Measurements from ENCODE around the gene RAB3GAP1.
"Not testable (repeated sequence)": the region's sequence is repeated elsewhere in the genome, so short reads cannot be mapped to it uniquely, and the experiment has no call there.

RAB3GAP1 gene

DNA sequence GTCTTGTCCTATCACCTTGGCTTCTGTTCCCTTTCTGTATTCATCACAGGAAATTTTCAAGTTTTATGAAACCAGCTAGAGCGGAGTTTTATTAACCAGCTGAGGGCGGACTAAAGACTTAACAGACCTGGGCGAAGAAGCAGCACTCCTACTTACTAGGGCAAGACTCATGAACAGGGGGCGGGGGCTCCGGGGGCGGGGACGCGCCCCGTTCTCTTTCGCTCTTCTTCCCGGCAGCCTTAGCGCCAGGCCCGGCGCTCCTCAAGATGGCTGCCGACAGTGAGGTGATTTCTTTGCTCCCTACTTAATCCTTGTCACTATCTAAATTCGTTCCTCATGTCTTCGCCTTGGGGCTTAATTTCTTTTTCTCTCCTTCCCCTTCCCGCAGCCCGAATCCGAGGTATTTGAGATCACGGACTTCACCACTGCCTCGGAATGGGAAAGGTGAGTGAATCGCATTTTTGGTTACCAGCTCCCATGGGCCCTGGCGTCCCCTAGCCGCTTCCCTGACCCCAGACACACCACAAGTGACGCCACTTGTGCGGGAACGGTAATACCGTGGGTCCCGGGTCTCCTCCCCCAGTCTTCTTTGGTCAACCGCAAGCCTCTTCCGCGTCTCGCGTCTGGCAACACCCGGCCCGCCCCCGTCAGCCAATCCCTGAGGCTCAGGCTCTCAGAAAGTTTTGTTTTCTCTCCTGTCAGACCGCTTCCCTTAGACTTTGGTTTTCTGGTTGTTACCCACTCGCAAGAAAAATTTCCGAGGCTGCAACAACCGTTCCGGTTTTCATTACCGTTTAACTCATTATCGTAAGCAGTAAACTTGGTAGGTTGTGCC lies at the start of gene RAB3GAP1:
RAB3GAP1 (plus strand) TSS at position 251 of the 835 bp plus-strand sequence; CDS start at position 267, 16 bp downstream.
- DNase-seq = peak; percentile 86

- DNase-seq = no peak
These were observed 49.3 kb upstream of the RAB3GAP1 start for GRCh38 chr2:135002836-135003235.

- DNase-seq = peak; percentile 60
These were observed 47.9 kb upstream of the RAB3GAP1 start for GRCh38 chr2:135004005-135004746.

- no peak for DNase-seq
These were observed 46.3 kb upstream of the RAB3GAP1 start for GRCh38 chr2:135005753-135006152.

GRCh38 chr2:135009339-135009738 lies 42.8 kb upstream of the RAB3GAP1 start:
- DNase-seq = no peak

- no peak for DNase-seq
These were observed 41.7 kb upstream of the RAB3GAP1 start for GRCh38 chr2:135010200-135010942.

DNA sequence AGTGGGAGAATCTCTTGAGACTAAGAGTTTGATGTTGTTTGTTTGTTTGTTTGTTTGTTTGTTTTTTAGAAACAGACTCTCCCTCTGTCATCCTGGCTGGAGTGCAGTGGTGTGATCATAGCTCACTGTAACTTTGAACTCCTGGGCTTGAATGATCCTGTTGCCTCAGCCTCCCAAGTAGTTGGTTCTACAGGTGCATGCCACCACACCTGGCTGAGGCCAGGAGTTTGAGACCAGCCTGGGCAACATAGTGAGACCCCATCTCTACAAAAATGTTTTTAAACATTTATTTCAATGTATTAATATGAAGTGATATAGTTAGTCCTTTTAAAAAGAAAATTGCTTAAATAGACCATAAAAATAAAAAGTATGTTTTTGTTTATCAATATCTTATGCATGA lies 40.5 kb upstream of the RAB3GAP1 start:
- no peak for DNase-seq

- no peak for DNase-seq
These were observed 30.5 kb upstream of the RAB3GAP1 start for GRCh38 chr2:135021618-135022017.

GRCh38 chr2:135022952-135023880 lies 28.9 kb upstream of the RAB3GAP1 start:
- DNase-seq = no peak

DNA sequence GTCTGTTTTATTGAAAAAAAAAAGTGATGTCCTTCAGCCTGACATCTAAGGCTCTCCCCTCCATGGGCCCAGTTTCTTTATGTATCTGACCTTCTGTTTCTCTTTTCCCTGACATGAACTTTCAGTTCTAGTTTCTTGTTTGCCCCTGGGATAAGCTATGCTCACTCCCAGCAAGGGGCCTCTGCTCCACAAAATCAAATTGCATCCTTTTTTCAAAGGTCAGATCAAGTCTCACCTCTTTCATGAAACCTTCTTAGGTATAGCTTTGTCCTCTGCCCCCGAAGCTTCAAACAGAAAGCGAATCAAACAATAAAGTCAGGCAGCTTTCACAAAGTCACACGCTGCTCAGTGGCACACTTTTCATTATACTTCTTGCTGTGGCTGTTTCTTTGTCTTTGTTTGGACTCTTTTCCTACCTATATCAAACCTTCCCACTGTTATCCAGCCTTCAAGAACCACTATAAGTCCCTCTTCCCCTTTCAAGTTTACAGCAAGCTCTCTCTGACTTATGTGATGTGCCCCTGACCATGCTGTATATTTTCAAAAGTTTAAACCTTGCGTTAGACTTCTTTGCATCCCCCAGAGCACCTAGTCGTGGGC lies 28.1 kb upstream of the RAB3GAP1 start:
- no peak for DNase-seq

DNA sequence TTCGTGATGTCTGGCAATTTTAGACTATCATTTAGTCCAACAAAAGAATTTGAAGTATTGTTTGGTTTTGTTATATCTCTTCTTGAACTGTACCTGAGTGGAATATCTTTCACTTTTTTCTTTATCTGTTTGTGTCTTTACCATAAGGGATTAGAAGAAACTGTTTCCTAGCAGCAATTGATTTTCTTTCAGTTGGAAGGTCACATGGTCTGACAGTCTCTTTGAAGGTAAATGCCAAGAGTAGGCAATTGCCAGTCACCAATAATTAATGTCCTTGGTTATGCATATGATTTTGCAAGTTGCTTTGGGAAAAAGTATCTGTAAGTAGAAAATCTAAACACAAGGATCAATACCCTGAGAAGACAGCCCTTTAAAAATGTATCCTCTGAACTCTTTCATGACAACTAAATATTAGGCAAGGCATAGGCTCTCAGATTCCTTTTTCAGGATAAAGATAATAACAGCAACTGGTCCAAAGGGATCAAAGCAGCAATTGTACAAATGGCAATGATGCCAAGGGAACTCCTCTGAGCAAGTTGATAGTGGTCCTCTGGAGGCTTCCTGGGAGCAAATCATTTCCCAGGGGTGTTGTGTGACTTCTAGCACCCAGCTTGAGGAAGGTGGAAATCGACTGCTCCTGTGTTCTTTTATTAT lies 22.5 kb upstream of the RAB3GAP1 start:
- DNase-seq = no peak

DNA sequence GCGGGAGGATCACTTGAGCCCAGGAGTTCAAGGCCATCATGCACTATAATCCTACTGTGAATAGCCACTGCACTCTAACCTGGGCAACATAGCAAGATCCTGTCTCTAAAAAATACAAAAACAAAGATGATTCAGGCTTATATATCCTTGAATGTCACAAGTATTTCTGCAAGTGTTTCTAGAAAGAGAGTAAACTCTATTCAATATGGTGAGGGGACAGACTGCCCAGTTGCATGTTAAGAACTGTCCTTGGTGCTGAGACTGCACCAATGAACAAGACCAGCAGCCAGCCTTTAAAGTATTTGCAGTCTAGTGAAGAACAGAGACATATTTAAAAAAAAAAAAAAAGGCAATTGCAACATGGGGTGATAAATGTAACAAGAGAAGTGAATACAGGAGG lies 21.3 kb upstream of the RAB3GAP1 start:
- peak; percentile 37 for DNase-seq

- not testable (repeated sequence) for DNase-seq
These were observed 18.9 kb upstream of the RAB3GAP1 start for GRCh38 chr2:135033216-135033615.

DNA sequence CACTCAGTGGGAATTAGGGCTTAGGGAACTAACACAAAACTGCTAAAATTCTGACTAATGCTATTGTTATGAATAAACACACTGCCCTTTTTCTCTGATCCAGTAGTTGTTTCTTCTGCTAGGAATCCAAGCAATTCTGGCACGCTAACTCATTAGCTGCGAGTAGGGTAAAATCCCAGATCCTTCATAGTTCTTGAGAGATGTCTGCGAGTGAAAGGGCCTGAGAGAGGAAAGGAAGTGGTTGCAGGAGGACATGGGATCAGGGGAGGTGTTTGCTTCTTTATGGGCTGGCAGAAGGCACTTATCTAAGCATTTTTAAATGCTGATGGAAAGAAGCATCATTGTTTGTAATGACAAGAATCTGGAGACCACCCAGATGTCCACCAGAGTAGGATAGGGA lies 14.3 kb upstream of the RAB3GAP1 start:
- no peak for DNase-seq

DNA sequence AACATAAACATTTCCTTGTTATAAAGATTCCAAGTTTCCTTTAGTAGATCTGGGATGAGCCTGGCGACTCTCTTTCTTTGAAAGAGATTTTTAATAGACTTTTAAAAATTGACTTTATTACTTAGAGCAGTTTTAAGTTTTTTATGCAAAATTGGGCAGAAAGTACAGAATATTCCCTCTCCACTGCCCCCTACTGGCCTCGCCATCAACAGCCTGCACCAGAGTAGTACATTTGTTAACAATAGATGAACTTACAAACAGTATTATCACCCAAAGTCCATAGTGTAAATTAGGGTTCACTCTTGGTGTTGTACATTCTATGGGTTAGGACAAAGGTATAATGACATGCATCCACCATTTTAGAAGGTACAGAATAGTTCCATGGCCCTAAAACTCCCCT lies 8.7 kb upstream of the RAB3GAP1 start:
- DNase-seq = no peak

GRCh38 chr2:135047300-135047699 lies 4.8 kb upstream of the RAB3GAP1 start, which contains the start of gene MAP3K19:
TSS of gene MAP3K19 (minus strand) at chr2:135047447. CDS start at chr2:135024647, 22,800 bp downstream.
- no peak for DNase-seq

GRCh38 chr2:135048122-135048521 lies 4.0 kb upstream of the RAB3GAP1 start:
- DNase-seq = no peak

DNA sequence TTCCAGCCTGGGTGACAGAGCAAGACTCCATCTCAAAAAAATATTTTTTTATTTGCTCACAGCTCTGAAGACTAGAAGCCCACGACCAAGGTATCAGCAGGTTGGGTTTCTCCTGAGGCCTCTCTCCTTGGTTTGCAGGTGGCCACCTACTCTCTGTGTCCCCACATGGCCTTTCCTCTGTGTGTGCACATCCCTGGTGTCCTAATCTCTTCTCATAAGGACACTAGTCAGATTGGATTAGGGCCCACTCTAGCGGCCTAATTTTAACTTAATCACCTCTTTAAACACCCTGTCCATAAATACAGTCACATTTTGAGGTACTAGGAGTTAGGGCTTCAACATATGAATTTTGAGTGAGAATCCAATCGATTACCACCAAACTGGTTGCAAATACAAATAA lies 2.0 kb upstream of the RAB3GAP1 start:
- no peak for DNase-seq

DNA sequence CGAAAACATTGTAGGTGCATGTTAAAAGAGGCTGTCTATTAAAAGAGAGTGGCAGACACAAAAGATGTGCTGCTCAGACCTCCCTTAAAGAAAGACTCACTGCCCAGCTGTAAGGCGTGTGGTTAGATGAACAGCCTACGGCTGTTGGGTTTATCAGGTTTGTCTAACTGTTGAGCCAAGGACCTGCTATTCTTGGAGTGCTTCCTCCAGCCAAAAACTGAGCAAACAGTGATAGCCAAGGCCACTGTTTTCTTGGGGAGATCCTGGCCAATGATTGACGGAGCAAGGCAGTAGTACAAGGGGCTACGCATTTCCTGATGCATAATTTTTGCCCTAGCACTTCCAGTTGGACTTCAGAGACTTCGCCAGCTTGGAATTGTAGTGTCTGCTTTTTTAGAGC lies 1.4 kb upstream of the RAB3GAP1 start:
- DNase-seq = no peak

DNA sequence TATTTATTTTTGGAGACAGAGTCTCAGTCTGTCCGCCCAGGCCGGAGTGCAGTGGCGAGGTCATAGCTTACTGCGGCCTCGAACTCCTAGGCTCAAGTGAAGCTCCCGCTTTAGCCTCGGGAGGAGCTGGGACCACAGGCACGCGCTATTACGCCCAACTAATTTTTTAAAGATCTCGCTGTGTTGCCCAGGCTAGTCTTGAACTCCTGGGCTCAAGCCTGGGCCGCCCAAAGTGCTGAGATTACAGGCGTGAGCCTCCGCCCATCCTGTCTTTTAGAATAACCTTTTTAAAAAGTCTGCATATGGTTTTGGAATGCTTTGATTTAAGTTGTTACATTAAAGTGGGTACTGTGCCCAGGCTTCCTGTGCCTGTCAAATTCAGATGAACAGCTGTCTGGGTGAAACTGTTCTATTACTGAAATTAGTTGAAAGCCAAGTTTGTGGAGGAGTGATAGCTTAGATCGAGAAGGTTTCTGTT lies 944 bp downstream of the RAB3GAP1 start:
- DNase-seq = peak; percentile 5

GRCh38 chr2:135055182-135055786 lies 3.2 kb downstream of the RAB3GAP1 start:
- DNase-seq = peak; percentile 85

All from fibroblast of skin of right biceps (primary cell).